Ovary (tissue), 3 donors: ENCODE results near the gene NTRK3.

Experiments used
- CTCF ChIP-seq, 3 donors: fragments of 450-650 bp in 2 of 3; fragments of 200-600 bp in 1 of 3; IDR thresholded peaks; one replicate each; pipeline versions ENCODE4 v1.5.1 to v1.8.0; 2016 to 2022; ENCODE audit warnings: antibody characterized with exemption in 3 of 3, mild to moderate bottlenecking in 1 of 3
- EP300 ChIP-seq: sonication (generic); formaldehyde crosslinking; IDR thresholded peaks from one replicate; pipeline ENCODE4 v1.6.1; 2017; ENCODE audit warnings: antibody characterized with exemption
- POLR2A ChIP-seq: fragments of 450-650 bp; IDR thresholded peaks from one replicate; pipeline ENCODE4 v1.6.1; 2017; ENCODE audit warnings: antibody characterized with exemption, mild to moderate bottlenecking, moderate library complexity
- donor health status: DM: no; HTN: no; CAD: no.

GRCh38 chr15:88020806-88021205, 235.7 kb downstream of the NTRK3 start:
- TF ChIP-seq CTCF (IDR thresholded peaks at IDR 0.05) (no peak), POLR2A (no peak), EP300 (no peak)
